Suprapubic skin (tissue), 4 donors: ENCODE data around the gene NUP37.
A peak's percentile ranks its signal among the peaks of the same experiment; 100 is the strongest.

Source experiments
- CTCF ChIP-seq, 2 donors: fragments of 200-600 bp in 1 of 2; fragments of 450-650 bp in 1 of 2; sonication (generic) in 1 of 2; IDR thresholded peaks; one replicate each; pipeline ENCODE4 v1.5.1; 2016 to 2019; ENCODE audit warnings: antibody characterized with exemption in 2 of 2, mild to moderate bottlenecking in 1 of 2, moderate library complexity in 1 of 2
- POLR2A ChIP-seq, 2 donors: fragments of 450-650 bp; IDR thresholded peaks; one replicate each; pipeline ENCODE4 v1.6.1; 2017; ENCODE audit warnings: antibody characterized with exemption in 2 of 2, mild to moderate bottlenecking in 2 of 2, moderate library complexity in 2 of 2
- POLR2AphosphoS5 ChIP-seq, 3 donors: sonication (generic); formaldehyde crosslinking; IDR thresholded peaks; one replicate each; pipeline ENCODE4 v1.6.1; 2017; ENCODE audit warnings: antibody characterized with exemption in 3 of 3

DNA sequence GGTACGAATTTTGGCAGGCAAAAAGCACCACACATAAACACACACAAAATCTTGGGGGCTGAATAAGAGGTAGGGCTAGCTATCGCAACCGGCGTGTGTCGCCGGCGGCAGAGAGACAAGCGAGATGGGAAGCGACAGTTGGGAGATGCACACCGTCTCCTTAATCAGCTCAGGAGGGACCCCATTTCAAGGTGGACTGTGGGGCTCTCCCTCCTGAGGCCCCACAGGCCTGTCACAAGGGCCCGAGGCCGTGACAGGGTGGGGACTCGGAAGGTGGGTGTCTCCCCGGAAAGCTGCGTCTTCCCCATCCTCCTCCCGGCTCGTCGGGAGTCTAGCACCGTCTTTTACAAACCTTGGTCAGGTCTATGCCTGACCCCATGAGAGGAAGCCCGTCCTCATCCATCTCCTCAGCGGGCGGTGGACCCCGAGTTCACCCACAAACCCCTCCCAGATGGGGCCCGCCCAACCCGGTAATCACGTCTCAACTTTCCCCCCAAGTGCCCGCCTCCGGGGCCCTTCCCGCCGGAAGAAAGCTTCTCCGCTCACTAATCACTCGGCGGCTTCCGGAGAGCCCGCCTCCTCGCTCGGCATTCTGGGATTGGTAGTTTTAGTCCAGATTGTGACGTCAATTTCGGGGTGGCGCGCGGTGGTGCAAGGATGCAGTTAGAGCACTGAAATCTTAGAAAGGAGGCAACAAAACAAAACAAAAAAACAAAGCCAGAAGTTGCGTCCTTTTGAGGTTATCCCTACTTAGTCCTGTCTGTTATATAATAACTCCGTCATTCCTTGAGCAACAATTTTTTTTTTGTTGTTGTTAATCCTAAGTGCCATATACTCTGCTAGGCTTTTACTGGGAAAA is 58.1 kb downstream of the NUP37 start, which contains the start of gene WASHC3:
- TF ChIP-seq POLR2A (IDR thresholded peaks at IDR 0.05) (peak in 1 of 2 donors; percentile 81), CTCF (IDR thresholded peaks at IDR 0.05) (no peak), POLR2AphosphoS5 (IDR thresholded peaks at IDR 0.05) (peak in 2 of 3 donors; percentile 53 to 66)
